H1 (cell line): ENCODE data around the gene QSOX2. TPM values are rescaled to one million over a fixed set of nuclear protein-coding genes. Genes with fewer than 3 reads are reported as not detected.

Experiments used
- CTCF ChIA-PET: fragments of 300-600 bp; sonication (Branson Sonifier 250); formaldehyde crosslinking; loops from one replicate; lab custom pipeline; 2021; ENCODE audit not compliant: partially characterized antibody; lab: Charles Lee
- POLR2A ChIA-PET: fragments of 300-600 bp; sonication (Branson Sonifier 250); formaldehyde crosslinking; loops from one replicate; lab custom pipeline; 2021; ENCODE audit warnings: inconsistent platforms; ENCODE audit not compliant: partially characterized antibody; lab: Charles Lee
- DNase-seq, 2 experiments: peaks; one replicate each; pipeline versions ENCODE4 v3.0.0 to v3.0.0-alpha.2; 2010 to 2022; ENCODE audit warnings: low spot score in 2 of 2, low read depth in 1 of 2, mixed read lengths in 1 of 2
- FAIRE-seq: peaks from 2 replicates; lab custom pipeline; 2011; peaks lifted over from hg19 to GRCh38; lab: Jason Lieb, UNC
- H2AFZ ChIP-seq: 2 replicates; pipeline ENCODE4 v1.8.1; 2012; ENCODE audit warnings: low read length, inconsistent platforms
- H2AK5ac ChIP-seq: 2 replicates; pipeline ENCODE4 v1.6.1; 2013; ENCODE audit warnings: low read depth, low read length
- H2BK120ac ChIP-seq: replicated peaks from 2 replicates; pipeline ENCODE3; 2013; ENCODE audit warnings: low read depth, low read length, inconsistent platforms
- H2BK12ac ChIP-seq: 2 replicates; pipeline ENCODE4 v1.6.1; 2013; ENCODE audit warnings: low read depth, low read length
- H2BK15ac ChIP-seq: 2 replicates; pipeline ENCODE4 v1.6.1; 2013; ENCODE audit warnings: low read length
- H2BK20ac ChIP-seq: 2 replicates; pipeline ENCODE4 v1.6.1; 2013; ENCODE audit warnings: low read length
- H2BK5ac ChIP-seq: 2 replicates; pipeline ENCODE4 v1.6.1; 2013; ENCODE audit warnings: low read depth, low read length
- H3K14ac ChIP-seq: 2 replicates; pipeline ENCODE4 v1.6.1; 2013; ENCODE audit warnings: inconsistent platforms; ENCODE audit not compliant: insufficient read length
- H3K18ac ChIP-seq: 2 replicates; pipeline ENCODE4 v1.6.1; 2013; ENCODE audit warnings: low read length; ENCODE audit errors: extremely low read depth
- H3K23ac ChIP-seq: 2 replicates; pipeline ENCODE4 v1.6.1; 2013; ENCODE audit warnings: inconsistent platforms; ENCODE audit not compliant: insufficient read length
- H3K23me2 ChIP-seq: 2 replicates; pipeline ENCODE4 v1.6.1; 2013; ENCODE audit warnings: low read depth, low read length
- H3K27ac ChIP-seq: 2 replicates; pipeline ENCODE4 v1.6.1; 2011; ENCODE audit warnings: low read depth, low read length, inconsistent platforms
- H3K27me3 ChIP-seq, 4 experiments: replicated peaks in 1 of 4; 1 replicate in 1 of 4; 2 replicates in 3 of 4; pipeline versions ENCODE4 v1.6.1 to v1.8.1; 2011 to 2013; ENCODE audit warnings: low read length in 3 of 4, mild to moderate bottlenecking in 3 of 4, inconsistent platforms in 2 of 4, mixed read lengths in 2 of 4, moderate library complexity in 1 of 4; ENCODE audit not compliant: control insufficient read depth in 3 of 4, insufficient read depth in 3 of 4; ENCODE audit errors: extremely low read depth in 1 of 4
- H3K36me3 ChIP-seq, 4 experiments: 2 replicates each; pipeline versions ENCODE4 v1.6.1 to v1.8.1; 2011 to 2013; ENCODE audit warnings: mild to moderate bottlenecking in 4 of 4, low read length in 3 of 4, moderate library complexity in 2 of 4, control low read depth in 1 of 4, inconsistent platforms in 1 of 4; ENCODE audit not compliant: insufficient read depth in 4 of 4, control insufficient read depth in 2 of 4
- H3K4ac ChIP-seq: replicated peaks from 2 replicates; pipeline ENCODE3; 2013; ENCODE audit warnings: low read length, low read depth, mixed read lengths, inconsistent platforms; ENCODE audit not compliant: insufficient read length
- H3K4me1 ChIP-seq, 4 experiments: replicated peaks in 1 of 4; 1 replicate in 1 of 4; 2 replicates in 3 of 4; pipeline versions ENCODE4 v1.6.1 to v1.8.1; 2011 to 2013; ENCODE audit warnings: low read length in 3 of 4, inconsistent platforms in 2 of 4, mixed read lengths in 1 of 4; ENCODE audit not compliant: insufficient read depth in 4 of 4, control insufficient read depth in 3 of 4
- H3K4me2 ChIP-seq, 2 experiments: 2 replicates each; pipeline versions ENCODE4 v1.6.1 to v1.8.1; 2011 to 2013; ENCODE audit warnings: low read depth in 2 of 2, low read length in 2 of 2, control low read depth in 1 of 2, inconsistent platforms in 1 of 2, mild to moderate bottlenecking in 1 of 2; ENCODE audit not compliant: insufficient read depth in 1 of 2
- H3K4me3 ChIP-seq, 4 experiments: fragments of 200-600, 300-600 bp in 1 of 4; sonication (generic), shearing (Covaris generic), sonication (Bioruptor Twin) in 1 of 4; 2 replicates each; pipeline versions ENCODE4 v1.5.1 to v1.8.1; 2011 to 2016; ENCODE audit warnings: low read length in 4 of 4, low read depth in 3 of 4, control low read depth in 2 of 4, inconsistent platforms in 2 of 4, mild to moderate bottlenecking in 2 of 4, mixed read lengths in 1 of 4, moderate library complexity in 1 of 4; ENCODE audit not compliant: insufficient read depth in 2 of 4; ENCODE audit errors: extremely low read depth in 1 of 4
- H3K56ac ChIP-seq: replicated peaks from 2 replicates; pipeline ENCODE3; 2013; ENCODE audit warnings: low read depth, mild to moderate bottlenecking, mixed read lengths, low read length, inconsistent platforms; ENCODE audit not compliant: insufficient read length
- H3K79me1 ChIP-seq: 2 replicates; pipeline ENCODE4 v1.6.1; 2013; ENCODE audit warnings: low read depth, low read length, control low read depth
- H3K79me2 ChIP-seq, 2 experiments: 2 replicates each; pipeline versions ENCODE4 v1.6.1 to v1.8.1; 2012 to 2013; ENCODE audit warnings: low read length in 2 of 2, mild to moderate bottlenecking in 2 of 2, inconsistent platforms in 1 of 2; ENCODE audit not compliant: insufficient read depth in 2 of 2, control insufficient read depth in 1 of 2
- H3K9ac ChIP-seq, 4 experiments: replicated peaks in 1 of 4; 1 replicate in 1 of 4; 2 replicates in 3 of 4; pipeline versions ENCODE4 v1.6.1 to v1.8.1; 2011 to 2013; ENCODE audit warnings: low read depth in 3 of 4, low read length in 3 of 4, control low read depth in 2 of 4, mild to moderate bottlenecking in 2 of 4, moderate library complexity in 2 of 4, inconsistent platforms in 1 of 4; ENCODE audit errors: extremely low read depth in 1 of 4
- H3K9me3 ChIP-seq, 2 experiments: 2 replicates each; pipeline versions ENCODE4 v1.6.1 to v1.8.1; 2012 to 2013; ENCODE audit warnings: mild to moderate bottlenecking in 2 of 2, moderate library complexity in 2 of 2, control low read depth in 1 of 2, inconsistent platforms in 1 of 2, low read depth in 1 of 2, low read length in 1 of 2, mixed read lengths in 1 of 2; ENCODE audit not compliant: insufficient read depth in 2 of 2
- H4K20me1 ChIP-seq, 2 experiments: replicated peaks in 1 of 2; 2 replicates each; pipeline versions ENCODE3 to v1.8.1; 2011 to 2013; ENCODE audit warnings: inconsistent platforms in 2 of 2, low read length in 2 of 2, mild to moderate bottlenecking in 1 of 2; ENCODE audit not compliant: insufficient read depth in 2 of 2, control insufficient read depth in 1 of 2
- H4K5ac ChIP-seq: 2 replicates; pipeline ENCODE4 v1.6.1; 2013; ENCODE audit warnings: low read length, low read depth, mixed read lengths, inconsistent platforms; ENCODE audit not compliant: insufficient read length
- H4K8ac ChIP-seq: 2 replicates; pipeline ENCODE4 v1.8.0; 2013; ENCODE audit warnings: mild to moderate bottlenecking, moderate library complexity, low read length, inconsistent platforms; ENCODE audit not compliant: insufficient read depth; ENCODE audit errors: extremely low read depth
- H4K91ac ChIP-seq: replicated peaks from 2 replicates; pipeline ENCODE3; 2013; ENCODE audit warnings: low read length, mixed read lengths, inconsistent platforms; ENCODE audit not compliant: insufficient read length
- CBX8 ChIP-seq: fragments of 300-800, 300-1000 bp; sonication (generic); IDR thresholded peaks from 2 replicates; pipeline ENCODE4 v1.7.1; 2016; ENCODE audit warnings: low read depth, low read length, borderline replicate concordance
- HDAC6 ChIP-seq: IDR thresholded peaks from one replicate; pipeline ENCODE4 v1.7.1; 2012; ENCODE audit warnings: low read depth, mild to moderate bottlenecking, inconsistent platforms, low read length, moderate library complexity
- JUND ChIP-seq: IDR thresholded peaks from 2 replicates; pipeline ENCODE4 v1.6.1; 2011; ENCODE audit warnings: mild to moderate bottlenecking, improper control_type of control experiment, low read length
- KDM1A ChIP-seq: fragments of 200-600, 300-600 bp; sonication (generic); IDR thresholded peaks from 2 replicates; pipeline ENCODE4 v1.7.1; 2016; ENCODE audit warnings: mild to moderate bottlenecking, low read length, borderline replicate concordance
- KDM5A ChIP-seq: fragments of 200-600 bp; IDR thresholded peaks from 2 replicates; pipeline ENCODE4 v1.7.1; 2012; ENCODE audit warnings: mild to moderate bottlenecking, low read length, inconsistent platforms, mixed read lengths
- RBBP5 ChIP-seq: IDR thresholded peaks from 2 replicates; pipeline ENCODE4 v1.7.1; 2012; ENCODE audit warnings: low read depth, mild to moderate bottlenecking, inconsistent platforms, low read length, moderate library complexity, borderline replicate concordance
- SUZ12 ChIP-seq: fragments of 200-600 bp; sonication (generic); IDR thresholded peaks from 2 replicates; pipeline ENCODE4 v1.6.1; 2012; ENCODE audit warnings: mild to moderate bottlenecking, inconsistent platforms, low read length, moderate library complexity, mixed read lengths
- YY1 ChIP-seq: IDR thresholded peaks from 2 replicates; pipeline ENCODE4 v1.6.1; 2011; ENCODE audit warnings: low read depth, mild to moderate bottlenecking, low read length
- WGBS, 2 experiments: shearing (Covaris generic) in 1 of 2; methylation state at CpG; one replicate each; pipeline versions ENCODE4 v1.1.6 to v1.1.7; 2013 to 2015; ENCODE audit warnings: low lambda C conversion rate in 2 of 2, mixed read lengths in 2 of 2, inconsistent platforms in 1 of 2, low coverage in 1 of 2, missing lambda C conversion rate in 1 of 2; ENCODE audit not compliant: insufficient replicate concordance in 2 of 2, insufficient coverage in 1 of 2, insufficient read length in 1 of 2; ENCODE audit errors: extremely low coverage in 1 of 2, missing lambda C conversion rate in 1 of 2; 5-methylcytosine and 5-hydroxymethylcytosine counted together
- polyA plus RNA-seq, 7 experiments: library from polyadenylated mRNA; depleted of rRNA in 3 of 7; stranded (reverse) in 5 of 7; unstranded in 2 of 7; fragments of >200 nt in 5 of 7; fragments of 200-250 nt in 2 of 7; gene quantifications; 1 replicate in 5 of 7; 2 replicates in 1 of 7; 4 replicates in 1 of 7; pipeline versions ENCODE4 v1.2.1 to v1.2.3, GENCODE V29; 2011 to 2013; ENCODE audit warnings: missing spikeins in 2 of 7, mixed read lengths in 2 of 7
- total RNA-seq: library from RNA; stranded (reverse); fragmentation: NEBNext Ultra II Directional; extraction: Animal tissue kit (Norgen Biotek cat#: 25700); gene quantifications from 2 replicates; pipeline ENCODE4 v1.2.1, GENCODE V29; 2021

The QSOX2 gene
- total and polyA plus RNA-seq, 2 of the 8 experiments (the other 6 are each of a cell fraction or from before 2014, with no cell fraction given): 18.0 to 28.6 TPM

GRCh38 chr9:136216541-136217244 is 28.9 kb downstream of the QSOX2 start:
- H2AK5ac ChIP-seq: no peak overlapping the region
- peaks cover 6% of the 10 kb centered on the region; the same call in 1 of the 2 replicates for H3K79me1 ChIP-seq
- H2BK12ac ChIP-seq: no peak overlapping the region
- no peak overlapping the region; the same call in 1 of the 2 replicates for H4K8ac ChIP-seq
- H3K23ac ChIP-seq: no peak overlapping the region
- no peak overlapping the region for H3K4ac ChIP-seq
- WGBS, 2 experiments: 91% methylated on average over 32 of the region's 37 CpGs; no CpG with 5 or more reads in 1 of the 2 experiments
- H2BK120ac ChIP-seq: no peak overlapping the region
- H3K14ac ChIP-seq: no peak overlapping the region
- FAIRE-seq (no peak), DNase-seq (no peak)
- H3K36me3 ChIP-seq: peaks cover 0 to 18% (median 13%) of the 10 kb centered on the region in 4 experiments; a peak in 6 of 8 replicates
- H3K4me1 ChIP-seq: peaks cover 0 to 2% (median 0%) of the 10 kb centered on the region in 4 experiments; a peak in 2 of 7 replicates
- H3K56ac ChIP-seq: no peak overlapping the region
- peaks cover 5 to 16% of the 10 kb centered on the region in 2 experiments for H4K20me1 ChIP-seq
- CTCF ChIA-PET: interaction anchor here (0.8 to 5.1 kb wide), 23 partner anchors 7 to 356 kb away, joined by 3 to 52 read pairs (median 5); partner anchors contain the start of gene LHX3
- H3K4me3 ChIP-seq: no peak overlapping the region
- H4K91ac ChIP-seq: no peak overlapping the region
- H2BK5ac ChIP-seq: no peak overlapping the region
- no peaks in the 10 kb centered on the region for H3K23me2 ChIP-seq
- H3K9ac ChIP-seq: no peak overlapping the region
- H3K79me2 ChIP-seq: 0 out of 4 replicates have a peak, but pooled peaks cover 0 to 4% of the 10 kb centered on the region in 2 experiments
- no peak overlapping the region for H3K27ac ChIP-seq
- no peak overlapping the region for H3K4me2 ChIP-seq
- POLR2A ChIA-PET: interaction anchor here (1.1 to 4.5 kb wide), 6 partner anchors 9 to 185 kb away, joined by 3 to 17 read pairs (median 3); partner anchors contain the start of gene LHX3
- no peak overlapping the region for H2AFZ ChIP-seq
- H3K27me3 ChIP-seq: no peaks in the 10 kb centered on the region
- H2BK15ac ChIP-seq: no peak overlapping the region
- no peak overlapping the region for H4K5ac ChIP-seq
- H3K18ac ChIP-seq: no peak overlapping the region
- peaks cover 0 to 4% of the 10 kb centered on the region in 2 experiments; a peak in 1 of 4 replicates for H3K9me3 ChIP-seq
- H2BK20ac ChIP-seq: no peak overlapping the region
- TF ChIP-seq HDAC6 (no peak), KDM5A (no peak), KDM1A (no peak), JUND (no peak), RBBP5 (no peak), YY1 (no peak), SUZ12 (no peak), CBX8 (no peak)
